ENCODE results near the gene MLLT10.

GRCh38 chr10:21517134-21518031 is 16.6 kb upstream of the MLLT10 start:
- TF ChIP-seq CTCF (conservative IDR thresholded peaks at IDR 0.05; ENCODE audit: low read depth, low read length) (no peak), EZH2 (IDR thresholded peaks at IDR 0.05; ENCODE audit: borderline replicate concordance, low read depth, low read length, poor library complexity, severe bottlenecking) (no peak)
